ENCODE data around the gene SCYGR2.

DNA sequence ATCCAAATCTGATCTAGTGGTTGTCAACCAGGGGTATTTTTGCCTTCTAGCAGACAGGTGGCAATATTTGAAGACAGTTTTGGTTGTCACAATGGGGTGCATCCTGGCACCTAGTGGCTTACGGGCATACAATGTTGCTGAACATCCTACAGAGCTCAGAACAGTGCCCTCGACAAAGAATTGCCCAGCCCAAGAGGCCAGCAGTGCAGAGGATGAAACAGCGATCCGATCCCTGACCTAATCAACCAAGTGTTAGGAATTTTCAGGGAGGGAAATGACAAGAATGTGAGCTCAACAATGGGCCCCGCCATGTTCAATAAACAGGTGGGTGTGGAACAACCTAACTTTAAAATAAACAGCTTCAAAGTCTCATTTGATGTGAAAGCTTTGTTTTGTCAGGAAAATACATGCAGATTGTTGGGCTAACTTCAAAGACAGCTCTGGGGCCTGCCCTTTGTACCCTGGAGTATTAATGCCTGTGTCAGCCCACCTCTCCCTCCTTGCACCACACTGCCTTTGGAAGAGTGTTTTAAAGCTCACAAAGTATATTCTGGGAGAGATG, 45.4 kb downstream of the SCYGR2 start:
- TF ChIP-seq, protein P1, sequence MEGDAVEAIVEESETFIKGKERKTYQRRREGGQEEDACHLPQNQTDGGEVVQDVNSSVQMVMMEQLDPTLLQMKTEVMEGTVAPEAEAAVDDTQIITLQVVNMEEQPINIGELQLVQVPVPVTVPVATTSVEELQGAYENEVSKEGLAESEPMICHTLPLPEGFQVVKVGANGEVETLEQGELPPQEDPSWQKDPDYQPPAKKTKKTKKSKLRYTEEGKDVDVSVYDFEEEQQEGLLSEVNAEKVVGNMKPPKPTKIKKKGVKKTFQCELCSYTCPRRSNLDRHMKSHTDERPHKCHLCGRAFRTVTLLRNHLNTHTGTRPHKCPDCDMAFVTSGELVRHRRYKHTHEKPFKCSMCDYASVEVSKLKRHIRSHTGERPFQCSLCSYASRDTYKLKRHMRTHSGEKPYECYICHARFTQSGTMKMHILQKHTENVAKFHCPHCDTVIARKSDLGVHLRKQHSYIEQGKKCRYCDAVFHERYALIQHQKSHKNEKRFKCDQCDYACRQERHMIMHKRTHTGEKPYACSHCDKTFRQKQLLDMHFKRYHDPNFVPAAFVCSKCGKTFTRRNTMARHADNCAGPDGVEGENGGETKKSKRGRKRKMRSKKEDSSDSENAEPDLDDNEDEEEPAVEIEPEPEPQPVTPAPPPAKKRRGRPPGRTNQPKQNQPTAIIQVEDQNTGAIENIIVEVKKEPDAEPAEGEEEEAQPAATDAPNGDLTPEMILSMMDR (conservative IDR thresholded peaks at IDR 0.05 in 1 of 2, IDR thresholded peaks at IDR 0.05 in 1 of 2; ENCODE audit: extremely low read depth in 1 of 2, insufficient read depth in 1 of 2, low read depth in 1 of 2, low read length in 2 of 2), result no peak
- no peak for TF ChIP-seq EZH2 (IDR thresholded peaks at IDR 0.05; ENCODE audit: borderline replicate concordance, low read length)

All from mammary epithelial cell (primary cell).